Type B pancreatic cell (in vitro differentiated cells): ENCODE measurements around the gene ANG. TPM values are rescaled to one million over a fixed set of nuclear protein-coding genes. Genes with fewer than 3 reads are reported as not detected.

ENCODE experiments used
- DNase-seq: peaks from one replicate; pipeline ENCODE4 v3.0.0; 2021; ENCODE audit warnings: mixed read lengths; ENCODE audit not compliant: unreplicated experiment; ENCODE audit errors: extremely low spot score
- H3K27ac Mint-ChIP-seq: 2 replicates; pipeline ENCODE4 v1.8.0; 2021; ENCODE audit warnings: mild to moderate bottlenecking, mixed read lengths
- H3K27me3 Mint-ChIP-seq: 2 replicates; pipeline ENCODE4 v1.8.0; 2021; ENCODE audit warnings: mixed read lengths
- H3K36me3 Mint-ChIP-seq: 2 replicates; pipeline ENCODE4 v1.8.0; 2021; ENCODE audit warnings: mixed read lengths
- H3K4me1 Mint-ChIP-seq: one replicate; pipeline ENCODE4 v1.8.0; 2021; ENCODE audit warnings: mixed read lengths; ENCODE audit not compliant: unreplicated experiment
- H3K4me3 Mint-ChIP-seq: 2 replicates; pipeline ENCODE4 v1.8.0; 2021; ENCODE audit warnings: mild to moderate bottlenecking, mixed read lengths
- H3K9me3 Mint-ChIP-seq: 2 replicates; pipeline ENCODE4 v1.8.0; 2021; ENCODE audit warnings: mixed read lengths
- total RNA-seq: library from RNA; stranded (reverse); gene quantifications from 2 replicates; pipeline ENCODE4 v1.2.1, GENCODE V29; 2021; ENCODE audit warnings: low replicate concordance
- TF ChIP-seq, protein P1 (sequence below): fragments of 200-600 bp; sonication (generic); conservative IDR thresholded peaks from 2 replicates; pipeline ENCODE4 v1.5.0; 2021; ENCODE audit warnings: antibody characterized with exemption, mild to moderate bottlenecking

The ANG gene
- total RNA-seq, 1 donor from 2014 or later: 24.5 TPM

DNA sequence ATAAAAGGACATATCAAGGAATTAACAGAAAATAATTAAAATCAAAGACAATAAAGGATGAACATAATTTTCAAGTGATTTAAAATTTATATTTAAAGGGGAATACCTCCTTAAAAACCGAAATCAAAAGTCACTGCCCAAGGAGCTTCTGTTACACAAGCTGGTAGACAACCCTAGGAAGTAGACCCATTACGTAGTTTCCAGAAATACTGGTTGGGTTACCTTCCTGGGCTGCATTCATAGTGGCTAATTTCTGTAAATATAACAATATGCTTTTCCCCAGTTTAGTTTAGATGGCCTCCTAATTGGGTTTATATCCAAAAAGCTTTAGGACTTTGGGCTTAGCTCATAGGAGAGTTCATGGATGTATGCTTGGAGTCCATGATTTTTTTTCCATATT is 55.0 kb downstream of the ANG start:
- H3K36me3 Mint-ChIP-seq: peaks cover 7% of the 10 kb centered on the region
- no peak for DNase-seq
- no peak overlapping the region for H3K4me3 Mint-ChIP-seq
- no peaks in the 10 kb centered on the region for H3K27me3 Mint-ChIP-seq
- TF ChIP-seq, protein P1, sequence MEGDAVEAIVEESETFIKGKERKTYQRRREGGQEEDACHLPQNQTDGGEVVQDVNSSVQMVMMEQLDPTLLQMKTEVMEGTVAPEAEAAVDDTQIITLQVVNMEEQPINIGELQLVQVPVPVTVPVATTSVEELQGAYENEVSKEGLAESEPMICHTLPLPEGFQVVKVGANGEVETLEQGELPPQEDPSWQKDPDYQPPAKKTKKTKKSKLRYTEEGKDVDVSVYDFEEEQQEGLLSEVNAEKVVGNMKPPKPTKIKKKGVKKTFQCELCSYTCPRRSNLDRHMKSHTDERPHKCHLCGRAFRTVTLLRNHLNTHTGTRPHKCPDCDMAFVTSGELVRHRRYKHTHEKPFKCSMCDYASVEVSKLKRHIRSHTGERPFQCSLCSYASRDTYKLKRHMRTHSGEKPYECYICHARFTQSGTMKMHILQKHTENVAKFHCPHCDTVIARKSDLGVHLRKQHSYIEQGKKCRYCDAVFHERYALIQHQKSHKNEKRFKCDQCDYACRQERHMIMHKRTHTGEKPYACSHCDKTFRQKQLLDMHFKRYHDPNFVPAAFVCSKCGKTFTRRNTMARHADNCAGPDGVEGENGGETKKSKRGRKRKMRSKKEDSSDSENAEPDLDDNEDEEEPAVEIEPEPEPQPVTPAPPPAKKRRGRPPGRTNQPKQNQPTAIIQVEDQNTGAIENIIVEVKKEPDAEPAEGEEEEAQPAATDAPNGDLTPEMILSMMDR: no peak
- H3K9me3 Mint-ChIP-seq: no peaks in the 10 kb centered on the region
- H3K4me1 Mint-ChIP-seq: peaks cover 11% of the 10 kb centered on the region
- H3K27ac Mint-ChIP-seq: peak overlapping the region; percentile 77

Other genes starting within 250 kb of the ANG start
- 37.4 and 57.1 TPM in 2 replicates for gene OSGEP, start 234.0 kb upstream of the ANG start, total RNA-seq
- gene APEX1, start 233.5 kb upstream of the ANG start, total RNA-seq: 228 and 319 TPM in 2 replicates
- 38.4 and 44.8 TPM in 2 replicates for gene PIP4P1, start 227.3 kb upstream of the ANG start, total RNA-seq
- gene PNP, start 219.4 kb upstream of the ANG start, total RNA-seq: 36.9 and 66.3 TPM in 2 replicates
- 0.88 and 0.94 TPM in 2 replicates for gene RNASE10, start 183.2 kb upstream of the ANG start, total RNA-seq
- not detected in 2 replicates for gene RNASE9, start 127.7 kb upstream of the ANG start, total RNA-seq
- gene RNASE11, start 100.8 kb upstream of the ANG start, total RNA-seq: not detected in 2 replicates
- gene RNASE12, start 97.4 kb upstream of the ANG start, total RNA-seq: not detected in 2 replicates
- not detected in 2 replicates for gene OR6S1, start 47.1 kb upstream of the ANG start, total RNA-seq
- 10.5 and 19.3 TPM in 2 replicates for gene RNASE4, start 4.2 kb upstream of the ANG start, total RNA-seq
- not detected in 2 replicates for gene EDDM3A, start 57.1 kb downstream of the ANG start, total RNA-seq
- not detected in 2 replicates for gene EDDM3B, start 79.6 kb downstream of the ANG start, total RNA-seq
- gene RNASE6, start 92.5 kb downstream of the ANG start, total RNA-seq: 0.97 and 1.1 TPM in 2 replicates
- 476 and 793 TPM in 2 replicates for gene RNASE1, start 114.1 kb downstream of the ANG start, total RNA-seq
- gene RNASE3, start 202.6 kb downstream of the ANG start, total RNA-seq: not detected in 2 replicates